Measurements from ENCODE around the gene IRF1.

Gene IRF1

DNA sequence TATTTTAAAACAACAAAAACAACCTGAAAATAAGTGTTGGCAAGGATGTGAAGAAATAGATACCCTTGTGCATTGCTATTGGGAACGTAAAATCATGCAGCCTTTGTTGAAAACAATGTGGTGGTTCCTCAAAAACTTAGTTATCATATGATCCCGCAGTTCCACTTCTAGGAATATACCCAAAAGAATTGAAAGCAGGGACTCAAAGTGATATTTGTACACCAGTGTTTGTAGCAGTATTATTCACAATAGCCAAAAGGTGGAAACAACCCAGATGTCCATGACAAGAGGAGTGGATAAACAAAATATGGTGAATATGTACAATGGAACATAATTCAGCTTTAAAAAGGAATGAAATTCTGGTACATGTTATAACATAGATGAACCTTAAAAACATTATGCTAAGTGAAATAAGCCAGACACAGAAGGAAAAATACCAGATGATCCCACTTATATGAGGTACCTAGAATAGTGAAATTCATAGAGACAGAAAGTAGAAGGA lies 29.0 kb downstream of the IRF1 start:
- DNase-seq (ENCODE audit: low read depth in 2 of 2): no peak

DNA sequence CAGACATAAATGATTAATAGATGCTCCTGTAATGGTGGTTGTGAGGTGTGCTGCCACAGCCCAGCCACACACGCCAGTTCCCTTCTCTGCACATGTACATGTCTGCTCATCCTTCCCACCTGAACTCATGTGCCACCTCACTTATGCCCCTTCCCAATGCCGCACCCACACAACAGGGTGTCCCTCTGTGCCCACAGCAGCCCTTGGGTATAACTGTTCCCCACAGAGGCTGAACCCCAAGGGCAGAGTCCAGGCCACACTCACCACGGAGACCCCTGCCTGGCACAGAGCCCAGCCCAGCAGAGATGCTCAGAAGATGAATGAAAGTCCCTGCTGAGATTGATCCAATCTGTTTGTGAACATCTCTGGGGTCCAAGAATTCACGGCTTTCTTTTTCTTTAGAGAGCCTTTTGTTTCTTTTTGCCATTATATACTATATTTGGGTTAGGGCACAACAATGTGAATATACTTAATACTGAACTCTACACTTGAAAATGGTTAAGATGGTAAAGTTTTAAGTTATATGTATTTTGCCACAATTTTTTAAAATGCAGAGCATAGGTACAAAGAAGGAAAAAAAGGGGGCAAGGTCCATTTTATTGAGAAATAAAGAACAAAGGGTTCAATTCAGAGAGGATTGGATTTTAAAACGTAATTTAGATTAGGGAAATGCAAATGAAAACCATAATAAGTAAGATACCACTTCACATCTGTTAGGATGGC lies 29.6 kb downstream of the IRF1 start:
- no peak for DNase-seq (ENCODE audit: low read depth in 2 of 2)

- no peak for DNase-seq (ENCODE audit: low read depth in 2 of 2)
Observed at GRCh38 chr5:132459983-132460838, 30.4 kb downstream of the IRF1 start.

- DNase-seq (ENCODE audit: low read depth in 2 of 2): no peak
Observed at GRCh38 chr5:132459031-132459982, 31.3 kb downstream of the IRF1 start.

DNA sequence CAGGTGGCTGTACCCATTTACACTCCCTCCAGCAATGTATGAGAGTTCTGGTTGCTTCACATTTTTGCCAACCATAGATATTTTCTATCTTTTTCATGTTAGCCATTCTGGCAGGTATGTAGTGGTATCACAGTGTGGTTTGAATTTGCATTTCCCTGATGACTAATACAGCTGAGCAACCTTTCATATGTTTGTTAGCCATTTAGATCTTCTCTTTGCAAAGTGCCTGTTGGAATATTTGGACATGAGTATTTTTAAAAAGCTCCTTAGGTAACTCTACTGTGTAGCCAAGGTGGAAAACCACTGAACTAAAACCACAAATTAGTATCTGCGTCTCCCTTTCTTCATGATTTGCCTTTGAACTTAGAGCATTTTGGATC lies 31.9 kb downstream of the IRF1 start:
- no peak for DNase-seq (ENCODE audit: low read depth in 2 of 2)

- no peak for DNase-seq (ENCODE audit: low read depth in 2 of 2)
Observed at GRCh38 chr5:132458226-132458560, 32.4 kb downstream of the IRF1 start.

GRCh38 chr5:132457371-132458225 lies 33.0 kb downstream of the IRF1 start:
- DNase-seq (ENCODE audit: low read depth in 2 of 2): no peak

GRCh38 chr5:132456987-132457361 lies 33.6 kb downstream of the IRF1 start:
- no peak for DNase-seq (ENCODE audit: low read depth in 2 of 2)

- DNase-seq (ENCODE audit: low read depth in 2 of 2): no peak
Observed at GRCh38 chr5:132456296-132456986, 34.1 kb downstream of the IRF1 start.

DNA sequence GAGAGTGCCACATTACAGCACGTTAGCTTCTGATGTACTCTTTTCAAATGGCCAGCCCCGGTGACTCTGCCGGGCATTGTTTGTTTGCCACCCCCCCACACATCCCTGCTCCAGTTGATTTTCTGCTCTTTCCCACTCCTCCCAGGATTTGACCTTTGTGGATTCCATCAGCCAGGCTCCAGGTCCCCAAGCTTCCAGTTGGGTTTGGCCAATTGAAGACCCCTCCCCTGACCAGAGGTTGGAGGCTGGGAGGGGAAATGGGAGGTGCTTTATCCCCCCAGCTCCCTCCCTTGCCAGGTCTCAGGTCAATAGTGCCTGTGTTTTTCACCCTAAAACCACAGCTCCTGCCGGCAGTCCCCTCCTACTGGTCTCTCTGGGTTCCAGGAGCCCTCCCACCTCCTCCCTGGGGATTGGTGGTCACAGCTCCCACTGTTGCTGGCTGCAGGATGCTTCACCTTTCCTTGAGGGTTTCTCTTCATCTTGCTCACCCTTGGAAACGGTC lies 34.9 kb downstream of the IRF1 start:
- DNase-seq (ENCODE audit: low read depth in 2 of 2): no peak

- DNase-seq (ENCODE audit: low read depth in 2 of 2): no peak
Observed at GRCh38 chr5:132454361-132454760, 36.2 kb downstream of the IRF1 start.

GRCh38 chr5:132451387-132451786 lies 39.2 kb downstream of the IRF1 start:
- DNase-seq (ENCODE audit: low read depth in 2 of 2): no peak

DNA sequence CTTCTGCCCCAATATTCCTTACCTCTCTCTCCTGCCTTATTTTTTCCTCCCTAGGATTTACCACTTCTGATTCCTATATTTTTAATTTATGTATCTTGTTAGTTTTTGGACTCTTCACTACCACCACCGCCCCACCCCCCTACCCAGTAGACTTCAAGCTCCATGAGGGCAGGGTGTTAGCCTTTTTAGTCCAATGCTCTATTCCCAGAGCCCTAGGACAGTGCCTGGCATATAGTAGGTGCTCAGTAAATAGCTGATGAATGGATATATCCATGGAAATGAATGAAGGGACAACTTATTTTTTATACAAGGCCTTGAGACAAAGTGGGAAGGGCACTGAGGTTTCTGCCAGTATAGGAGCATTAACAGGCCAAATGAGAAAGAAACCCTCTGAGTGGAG lies 41.5 kb downstream of the IRF1 start:
- no peak for DNase-seq (ENCODE audit: low read depth in 2 of 2)

DNA sequence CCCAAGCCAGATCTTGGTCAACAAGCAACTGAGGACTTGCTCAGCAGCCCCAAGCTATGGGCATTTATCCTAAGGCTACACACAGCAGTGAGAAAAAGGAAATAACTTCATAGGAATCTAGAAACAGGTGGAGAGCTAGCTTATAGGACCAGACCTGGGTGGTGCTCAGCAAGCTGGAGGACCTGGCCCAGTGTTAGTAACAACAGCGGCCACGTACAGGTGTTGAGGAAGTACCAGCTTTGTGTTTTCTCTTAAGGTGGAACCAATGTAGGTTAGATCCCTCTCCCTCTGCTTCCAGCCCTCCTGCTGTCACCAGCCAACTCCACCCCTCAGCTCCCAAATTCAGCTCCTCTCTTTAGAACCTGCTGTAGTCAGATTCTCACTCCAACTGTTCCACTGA lies 43.4 kb downstream of the IRF1 start:
- no peak for DNase-seq (ENCODE audit: low read depth in 2 of 2)

- DNase-seq (ENCODE audit: low read depth in 2 of 2): no peak
Observed at GRCh38 chr5:132446621-132447020, 44.0 kb downstream of the IRF1 start.

- DNase-seq (ENCODE audit: low read depth in 2 of 2): no peak
Observed at GRCh38 chr5:132445930-132446329, 44.6 kb downstream of the IRF1 start.

- DNase-seq (ENCODE audit: low read depth in 2 of 2): no peak
Observed at GRCh38 chr5:132445640-132445923, 45.0 kb downstream of the IRF1 start.

DNA sequence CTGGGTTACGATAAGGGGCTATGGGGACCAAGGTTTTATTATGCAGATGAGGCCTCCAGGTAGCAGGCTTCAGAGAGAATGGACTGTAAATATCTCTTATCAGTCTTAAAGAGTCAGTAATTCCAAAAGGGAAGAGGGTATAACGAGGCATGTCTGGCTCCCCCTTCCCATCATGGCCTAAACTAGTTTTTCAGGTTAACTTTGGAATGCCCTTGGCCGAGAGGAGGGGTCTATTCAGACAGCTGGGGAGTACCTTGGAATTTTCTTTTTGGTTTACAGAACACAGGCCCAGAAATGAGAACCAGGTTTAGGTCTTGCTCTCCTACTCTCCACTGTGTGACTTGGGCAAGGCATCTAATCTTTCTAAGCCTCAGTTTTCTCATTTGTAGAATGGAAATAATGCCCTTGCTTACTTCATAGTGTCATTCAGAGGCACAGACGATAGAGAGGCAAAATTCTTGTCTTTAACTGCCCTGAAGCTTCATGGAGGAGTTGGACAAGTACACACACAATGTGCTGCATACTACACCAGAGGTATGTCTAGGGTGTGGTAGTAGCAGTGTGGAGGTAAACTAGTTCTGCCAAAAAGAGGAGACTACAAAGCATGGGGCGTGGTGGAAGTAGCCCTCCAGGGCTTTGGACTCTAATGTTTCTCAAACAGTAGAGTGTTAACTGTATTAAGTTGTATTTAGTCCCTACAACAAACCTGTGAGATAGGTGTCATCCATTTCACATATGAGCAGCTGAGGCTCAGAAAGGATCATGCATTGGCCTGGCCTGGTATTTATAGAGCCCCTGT lies 45.5 kb downstream of the IRF1 start:
- no peak for DNase-seq (ENCODE audit: low read depth in 2 of 2)

DNA sequence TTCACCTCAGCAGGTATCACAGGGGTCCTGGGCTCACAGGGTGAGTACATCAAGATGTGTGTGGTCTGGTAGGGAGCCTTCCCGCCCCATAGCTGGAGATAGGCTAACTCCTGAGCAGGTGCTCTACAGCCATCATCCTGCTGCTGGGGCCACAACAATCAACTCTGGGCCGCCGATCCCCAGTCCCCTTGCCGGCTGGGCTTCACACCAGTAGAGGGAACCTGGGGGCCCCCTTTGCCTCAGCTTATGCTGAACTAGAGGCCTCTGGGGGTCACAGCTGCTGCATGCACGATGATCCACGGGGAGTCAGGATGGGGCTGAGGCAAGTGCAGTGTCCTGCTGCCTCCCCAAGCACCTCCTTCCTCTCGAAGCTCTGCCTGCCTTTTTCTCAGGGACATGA lies 46.5 kb downstream of the IRF1 start:
- no peak for DNase-seq (ENCODE audit: low read depth in 2 of 2)

Data from activated CD8-positive, alpha-beta memory T cell treated with anti-CD3 and anti-CD28 coated beads for 4 hours (primary cell).